K562 (cell line): Measurements from ENCODE around the gene TCF12. TPM values are rescaled to one million over a fixed set of nuclear protein-coding genes. Genes with fewer than 3 reads are reported as not detected.

Experiments
- ATAC-seq: fragments of 200-7000 bp; cut with Tn5 transposase; 3 replicates; pipeline ENCODE4 v1.9.1; 2020; ENCODE audit warnings: moderate library complexity
- BruUV-seq: library from RNA; stranded (reverse); fragments of 400-500 nt; replicated peaks from 2 replicates; lab custom pipeline; 2021; lab: Mats Ljungman, UMichigan
- CTCF ChIA-PET: fragments of 300-600 bp; formaldehyde crosslinking; extraction: SDS; loops from one replicate; lab custom pipeline; 2021; ENCODE audit warnings: low intra/inter-chr PET ratio; lab: Yijun Ruan, JAX
- POLR2A ChIA-PET: fragments of 300-600, 350-650 bp; sonication (Branson Sonifier 250); formaldehyde crosslinking; extraction: SDS; loops from one replicate; lab custom pipeline; 2021; ENCODE audit warnings: antibody characterized with exemption, inconsistent platforms; lab: Yijun Ruan, JAX
- DNase-seq, 4 experiments: peaks; one replicate each; pipeline versions ENCODE4 v3.0.0 to v3.0.0-alpha.2; 2011 to 2018; ENCODE audit warnings: low spot score in 3 of 4, mixed read lengths in 3 of 4; ENCODE audit errors: extremely low read depth in 1 of 4
- FAIRE-seq: peaks from 2 replicates; lab custom pipeline; 2011; peaks lifted over from hg19 to GRCh38; lab: Jason Lieb, UNC
- H2AFZ ChIP-seq: 2 replicates; pipeline ENCODE4 v1.6.0; 2011; ENCODE audit warnings: low read depth, low read length, control low read depth, inconsistent platforms
- H3K27ac ChIP-seq: fragments of 200-600 bp; 3 replicates; pipeline ENCODE4 v1.8.0; 2011; ENCODE audit warnings: low read depth, mild to moderate bottlenecking, control low read depth, inconsistent platforms, low read length, moderate library complexity, mixed read lengths; ENCODE audit errors: extremely low read depth
- H3K27me3 ChIP-seq, 2 experiments: fragments of 300-600 bp in 1 of 2; 2 replicates in 1 of 2; 3 replicates in 1 of 2; pipeline versions ENCODE4 v1.6.0 to v1.8.0; 2011; ENCODE audit warnings: inconsistent platforms in 2 of 2, low read length in 2 of 2, mild to moderate bottlenecking in 1 of 2, mixed read lengths in 1 of 2, moderate library complexity in 1 of 2; ENCODE audit not compliant: control insufficient read depth in 2 of 2, insufficient read depth in 2 of 2
- H3K36me3 ChIP-seq: fragments of 300-600 bp; 3 replicates; pipeline ENCODE4 v1.8.0; 2011; ENCODE audit warnings: mild to moderate bottlenecking, low read length, inconsistent platforms; ENCODE audit not compliant: control insufficient read depth, insufficient read depth
- H3K4me1 ChIP-seq, 2 experiments: fragments of 200-600 bp in 1 of 2; replicated peaks in 1 of 2; 2 replicates in 1 of 2; 3 replicates in 1 of 2; pipeline versions ENCODE4 v1.5.1 to v1.8.0; 2011; ENCODE audit warnings: inconsistent platforms in 2 of 2, low read length in 2 of 2, mild to moderate bottlenecking in 1 of 2, mixed read lengths in 1 of 2, moderate library complexity in 1 of 2; ENCODE audit not compliant: control insufficient read depth in 2 of 2, insufficient read depth in 2 of 2
- H3K4me2 ChIP-seq: 2 replicates; pipeline ENCODE4 v1.6.1; 2011; ENCODE audit warnings: low read length, control low read depth, inconsistent platforms, mixed read lengths; ENCODE audit not compliant: insufficient read depth
- H3K4me3 ChIP-seq: fragments of 200-600 bp; sonication (generic), shearing (Covaris generic); 2 replicates; pipeline ENCODE4 v1.5.1; 2016; ENCODE audit warnings: control low read depth, inconsistent platforms
- H3K79me2 ChIP-seq: fragments of 200-600 bp; 3 replicates; pipeline ENCODE4 v1.8.0; 2011; ENCODE audit warnings: low read length, inconsistent platforms; ENCODE audit not compliant: control insufficient read depth, insufficient read depth
- H3K9ac ChIP-seq, 2 experiments: 2 replicates each; pipeline versions ENCODE4 v1.6.0 to v1.6.1; 2011; ENCODE audit warnings: low read depth in 2 of 2, low read length in 2 of 2, control low read depth in 1 of 2, inconsistent platforms in 1 of 2, mild to moderate bottlenecking in 1 of 2, mixed read lengths in 1 of 2; ENCODE audit not compliant: insufficient read depth in 1 of 2
- H3K9me1 ChIP-seq: one replicate; pipeline ENCODE4 v1.6.0; 2011; ENCODE audit warnings: inconsistent platforms, mild to moderate bottlenecking, low read length, moderate library complexity; ENCODE audit not compliant: control insufficient read depth, insufficient read depth
- H3K9me3 ChIP-seq: replicated peaks from 2 replicates; pipeline ENCODE4 v1.5.1; 2011; ENCODE audit warnings: low read depth, low read length, inconsistent platforms; ENCODE audit not compliant: control insufficient read depth, insufficient read depth
- H4K20me1 ChIP-seq: replicated peaks from 2 replicates; pipeline ENCODE4 v1.6.1; 2011; ENCODE audit warnings: low read length, inconsistent platforms, mixed read lengths; ENCODE audit not compliant: control insufficient read depth, insufficient read depth
- ARHGAP35 ChIP-seq: fragments of 450-650 bp; IDR thresholded peaks from 2 replicates; pipeline ENCODE4 v1.6.1; 2018; ENCODE audit not compliant: partially characterized antibody
- CEBPG ChIP-seq, 3 experiments: fragments of 200-800 bp in 1 of 3; sonication (Bioruptor generic) in 1 of 3; sonication (generic) in 1 of 3; formaldehyde crosslinking in 1 of 3; IDR thresholded peaks in 2 of 3; conservative IDR thresholded peaks in 1 of 3; 2 replicates each; pipeline versions ENCODE4 v1.6.1 to v1.8.0; 2016 to 2022; ENCODE audit warnings: missing compliant biosample characterization in 2 of 3, missing genetic modification characterization in 2 of 3, mild to moderate bottlenecking in 1 of 3, missing genetic modification reagents in 1 of 3
- DMBX1 ChIP-seq: fragments of 250-450 bp; sonication (Bioruptor Pico); IDR thresholded peaks from 2 replicates; pipeline ENCODE4 v1.8.0; 2022; ENCODE audit warnings: inconsistent platforms, mild to moderate bottlenecking, moderate library complexity, borderline replicate concordance
- NONO ChIP-seq, 2 experiments: fragments of 200-400 bp in 1 of 2; fragments of 450-650 bp in 1 of 2; formaldehyde crosslinking in 1 of 2; IDR thresholded peaks; 2 replicates each; pipeline ENCODE4 v1.6.1; 2017; ENCODE audit warnings: low read depth in 2 of 2, mild to moderate bottlenecking in 2 of 2, moderate library complexity in 2 of 2, low read length in 1 of 2
- PRMT5 ChIP-seq: sonication (generic); formaldehyde crosslinking; IDR thresholded peaks from 2 replicates; pipeline ENCODE4 v1.5.0; 2020; ENCODE audit warnings: missing genetic modification reagents
- RFX5 ChIP-seq: IDR thresholded peaks from 2 replicates; pipeline ENCODE4 v1.6.1; 2011; ENCODE audit warnings: low read depth, mild to moderate bottlenecking, improper control_type of control experiment, low read length
- in situ Hi-C: fragments of 300-500 bp; cut with MboI; formaldehyde crosslinking; loops from 4 replicates; pipeline ENCODE4 v1.15.0; 2018; ENCODE audit warnings: inconsistent platforms, mixed read lengths
- intact Hi-C: fragments of 100-400 bp; cut with micrococcal nuclease; formaldehyde crosslinking; loops from 2 replicates; pipeline ENCODE4 v1.14.2; 2022
- polyA plus RNA-seq, 8 experiments: library from polyadenylated mRNA; depleted of rRNA in 4 of 8; stranded (reverse) in 5 of 8; unstranded in 3 of 8; fragments of >200 nt; fragmentation: Nextera tagmentation in 2 of 8; fragmentation: Illumina TruSeq in 1 of 8; extraction: Ambion mirVana in 2 of 8; extraction: Trizol in 1 of 8; gene quantifications; 2 replicates each; pipeline versions ENCODE4 v1.2.1 to v1.2.3, GENCODE V29; 2011 to 2014; ENCODE audit warnings: inconsistent platforms in 1 of 8, missing spikeins in 1 of 8
- total RNA-seq, 7 experiments: library from RNA; depleted of rRNA in 6 of 7; stranded (reverse); fragments of >200 nt in 6 of 7; fragmentation: Illumina TruSeq in 2 of 7; extraction: Trizol in 2 of 7; gene quantifications; 2 replicates each; pipeline versions ENCODE4 v1.2.1 to v1.2.3, GENCODE V29; 2011 to 2021; ENCODE audit warnings: low replicate concordance in 1 of 7
- TF ChIP-seq, protein P1 (sequence below), 2 experiments: fragments of 450-650 bp in 1 of 2; sonication (generic) in 1 of 2; formaldehyde crosslinking in 1 of 2; IDR thresholded peaks in 1 of 2; conservative IDR thresholded peaks in 1 of 2; 2 replicates each; pipeline versions ENCODE4 v1.6.1 to v1.8.1; 2016 to 2023; ENCODE audit warnings: mild to moderate bottlenecking in 2 of 2, moderate library complexity in 2 of 2, inconsistent platforms in 1 of 2, missing genetic modification reagents in 1 of 2
- TF ChIP-seq, protein P2 (sequence below), 2 experiments: fragments of 450-650 bp in 1 of 2; IDR thresholded peaks; 2 replicates each; pipeline ENCODE4 v1.6.1; 2011 to 2017; ENCODE audit warnings: low read depth in 2 of 2, antibody characterized with exemption in 1 of 2, borderline replicate concordance in 1 of 2, low read length in 1 of 2, mild to moderate bottlenecking in 1 of 2, mixed read lengths in 1 of 2; ENCODE audit not compliant: control insufficient read depth in 1 of 2

TCF12 gene
- total and polyA plus RNA-seq, 9 of the 15 experiments (the other 6 are each of a cell fraction or from before 2014, with no cell fraction given): 10.5 to 132 (median 52.9) TPM

DNA sequence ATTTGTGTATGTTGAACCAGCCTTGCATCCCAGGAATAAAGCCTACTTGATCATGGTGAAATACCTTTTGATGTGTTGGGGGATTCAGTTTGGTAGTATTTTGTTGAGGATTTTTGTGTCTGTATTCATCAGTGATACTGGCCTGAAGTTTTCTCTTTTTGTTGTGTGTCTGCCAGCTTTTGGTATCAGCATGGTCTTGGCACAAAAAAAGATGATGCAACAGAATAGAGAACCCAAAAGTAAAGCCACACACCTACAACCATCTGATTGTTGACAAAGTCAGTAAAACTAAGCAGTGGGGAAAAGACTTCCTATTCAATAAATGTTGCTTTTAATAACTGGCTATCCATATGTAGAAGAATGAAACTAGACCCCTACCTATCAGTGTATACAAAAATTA, 77.6 kb downstream of the TCF12 start:
- POLR2A ChIA-PET: interaction anchor here (0.9 kb wide), 1 partner anchor 29 kb away, joined by 3 read pairs; no protein-coding TSS in a partner anchor
- H3K36me3 ChIP-seq: peaks cover 11% of the 10 kb centered on the region; the same call in 2 of the 3 replicates
- H3K4me3 ChIP-seq: no peak overlapping the region
- H3K9me3 ChIP-seq: no peaks in the 10 kb centered on the region
- H3K79me2 ChIP-seq: peaks cover 48% of the 10 kb centered on the region
- H3K9me1 ChIP-seq: no peaks in the 10 kb centered on the region
- H3K4me2 ChIP-seq: no peak overlapping the region
- intact Hi-C loops: no loop called here
- H3K27ac ChIP-seq: no peak overlapping the region
- H2AFZ ChIP-seq: no peak overlapping the region
- CTCF ChIA-PET: no interaction called here
- H4K20me1 ChIP-seq: no peaks in the 10 kb centered on the region
- TF ChIP-seq ARHGAP35 (no peak), RFX5 (no peak), NONO (IDR thresholded peaks at IDR 0.05; ENCODE audit: low read depth in 2 of 2, low read length in 1 of 2) (no peak), DMBX1 (CRISPR knock-in tag) (no peak), PRMT5 (no peak), CEBPG (CRISPR knock-in tag; IDR thresholded peaks at IDR 0.05) (no peak), CEBPG (tag; conservative IDR thresholded peaks at IDR 0.05 in 1 of 2, IDR thresholded peaks at IDR 0.05 in 1 of 2) (peak in 1 of 2 experiments; percentile 37; a peak in 1 of 4 replicates)
- TF ChIP-seq, protein P1, sequence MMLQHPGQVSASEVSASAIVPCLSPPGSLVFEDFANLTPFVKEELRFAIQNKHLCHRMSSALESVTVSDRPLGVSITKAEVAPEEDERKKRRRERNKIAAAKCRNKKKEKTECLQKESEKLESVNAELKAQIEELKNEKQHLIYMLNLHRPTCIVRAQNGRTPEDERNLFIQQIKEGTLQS (IDR thresholded peaks at IDR 0.05): peak; percentile 18; the same call in 1 of the 2 replicates
- TF ChIP-seq, protein P1 (CRISPR knock-in tag; conservative IDR thresholded peaks at IDR 0.05): no peak
- TF ChIP-seq, protein P2, sequence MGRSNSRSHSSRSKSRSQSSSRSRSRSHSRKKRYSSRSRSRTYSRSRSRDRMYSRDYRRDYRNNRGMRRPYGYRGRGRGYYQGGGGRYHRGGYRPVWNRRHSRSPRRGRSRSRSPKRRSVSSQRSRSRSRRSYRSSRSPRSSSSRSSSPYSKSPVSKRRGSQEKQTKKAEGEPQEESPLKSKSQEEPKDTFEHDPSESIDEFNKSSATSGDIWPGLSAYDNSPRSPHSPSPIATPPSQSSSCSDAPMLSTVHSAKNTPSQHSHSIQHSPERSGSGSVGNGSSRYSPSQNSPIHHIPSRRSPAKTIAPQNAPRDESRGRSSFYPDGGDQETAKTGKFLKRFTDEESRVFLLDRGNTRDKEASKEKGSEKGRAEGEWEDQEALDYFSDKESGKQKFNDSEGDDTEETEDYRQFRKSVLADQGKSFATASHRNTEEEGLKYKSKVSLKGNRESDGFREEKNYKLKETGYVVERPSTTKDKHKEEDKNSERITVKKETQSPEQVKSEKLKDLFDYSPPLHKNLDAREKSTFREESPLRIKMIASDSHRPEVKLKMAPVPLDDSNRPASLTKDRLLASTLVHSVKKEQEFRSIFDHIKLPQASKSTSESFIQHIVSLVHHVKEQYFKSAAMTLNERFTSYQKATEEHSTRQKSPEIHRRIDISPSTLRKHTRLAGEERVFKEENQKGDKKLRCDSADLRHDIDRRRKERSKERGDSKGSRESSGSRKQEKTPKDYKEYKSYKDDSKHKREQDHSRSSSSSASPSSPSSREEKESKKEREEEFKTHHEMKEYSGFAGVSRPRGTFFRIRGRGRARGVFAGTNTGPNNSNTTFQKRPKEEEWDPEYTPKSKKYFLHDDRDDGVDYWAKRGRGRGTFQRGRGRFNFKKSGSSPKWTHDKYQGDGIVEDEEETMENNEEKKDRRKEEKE (IDR thresholded peaks at IDR 0.05; ENCODE audit: borderline replicate concordance in 1 of 2, control insufficient read depth in 1 of 2, low read depth in 2 of 2, low read length in 1 of 2): no peak
- TF ChIP-seq, all 486 proteins: peak for 2
- Histone ChIP-seq H3K9ac (no peak overlapping the region), H3K4me1 (no peaks in the 10 kb centered on the region; a peak in 1 of 5 replicates), H3K27me3 (no peaks in the 10 kb centered on the region)
- no peak for FAIRE-seq
- no peak for DNase-seq
- in situ Hi-C loops: no loop called here
- no peak for ATAC-seq
- no TSS peak for BruUV-seq
